ENCODE data around the gene TAF1D. TPM values are rescaled to one million over a fixed set of nuclear protein-coding genes. Genes with fewer than 3 reads are reported as not detected.

TAF1D gene
- polyA plus RNA-seq, 3 donors, result 5.9 to 68.3 (median 7.4) TPM

- H3K4me2 ChIP-seq (replicated peaks; ENCODE audit: extremely low read depth, low read length, poor library complexity, severe bottlenecking), result no peak overlapping the region
Observed at GRCh38 chr11:93712678-93713077, 28.6 kb downstream of the TAF1D start.

GRCh38 chr11:93710239-93710638 is 31.1 kb downstream of the TAF1D start:
- H2AFZ ChIP-seq (ENCODE audit: insufficient read depth, low read depth, low read length, poor library complexity, severe bottlenecking), result no peak overlapping the region
- no peaks in the 10 kb centered on the region for H4K20me1 ChIP-seq (ENCODE audit: insufficient read depth, low read length)
- peaks cover 59 to 97% of the 10 kb centered on the region in 2 donors for H3K36me3 ChIP-seq (replicated peaks in 1 of 2; ENCODE audit: control insufficient read depth in 1 of 2, insufficient read depth in 2 of 2, low read length in 2 of 2)
- H3K4me3 ChIP-seq (replicated peaks in 1 of 3; ENCODE audit: low read depth in 2 of 3, low read length in 3 of 3), result no peak overlapping the region
- no peak overlapping the region for H3K4me3 Mint-ChIP-seq
- peaks cover 29% of the 10 kb centered on the region for H3K79me2 ChIP-seq (ENCODE audit: insufficient read depth, low read length)
- H3K27me3 Mint-ChIP-seq (ENCODE audit: low read depth in 3 of 3), result no peaks in the 10 kb centered on the region
- intact Hi-C loops (cut with micrococcal nuclease), result no loop called here
- no peak overlapping the region for H3K27ac ChIP-seq (ENCODE audit: low read depth in 1 of 2, low read length in 2 of 2)
- H3K27ac Mint-ChIP-seq, result no peak overlapping the region
- H3K4me1 ChIP-seq (ENCODE audit: control insufficient read depth in 1 of 2, insufficient read depth in 2 of 2, low read length in 2 of 2), result no peaks in the 10 kb centered on the region
- TF ChIP-seq CTCF (IDR thresholded peaks at IDR 0.05), result no peak
- no peaks in the 10 kb centered on the region for H3K27me3 ChIP-seq (ENCODE audit: control insufficient read depth in 2 of 2, insufficient read depth in 2 of 2, low read length in 2 of 2)
- DNase-seq, result no peak
- peaks cover 0 to 18% of the 10 kb centered on the region in 2 donors for H3K9me3 ChIP-seq (replicated peaks in 1 of 2; ENCODE audit: control insufficient read depth in 1 of 2, insufficient read depth in 1 of 2, low read length in 2 of 2)
- H3K4me1 Mint-ChIP-seq, result no peaks in the 10 kb centered on the region
- no peak overlapping the region for H3K9ac ChIP-seq (ENCODE audit: insufficient read depth, low read length, poor library complexity, severe bottlenecking)
- peaks cover 8 to 26% (median 22%) of the 10 kb centered on the region in 7 donors for H3K9me3 Mint-ChIP-seq
- H3K4me2 ChIP-seq (replicated peaks; ENCODE audit: extremely low read depth, low read length, poor library complexity, severe bottlenecking), result no peak overlapping the region
- no CpG with 5 or more reads among the region's 1 CpG for WGBS (ENCODE audit: insufficient coverage)
- H3K36me3 Mint-ChIP-seq, result peaks cover 83 to 92% of the 10 kb centered on the region in 2 donors

More at GRCh38 chr11:93712678-93713077, 28.6 kb downstream of the TAF1D start:
- no peak for DNase-seq
- Histone ChIP-seq H4K20me1 (ENCODE audit: insufficient read depth, low read length) (no peaks in the 10 kb centered on the region), H3K27ac (ENCODE audit: low read depth in 1 of 2, low read length in 2 of 2) (no peak overlapping the region), H3K4me3 (replicated peaks in 1 of 3; ENCODE audit: low read depth in 2 of 3, low read length in 3 of 3) (no peak overlapping the region), H2AFZ (ENCODE audit: insufficient read depth, low read depth, low read length, poor library complexity, severe bottlenecking) (no peak overlapping the region), H3K9ac (ENCODE audit: insufficient read depth, low read length, poor library complexity, severe bottlenecking) (no peak overlapping the region), H3K36me3 (replicated peaks in 1 of 2; ENCODE audit: control insufficient read depth in 1 of 2, insufficient read depth in 2 of 2, low read length in 2 of 2) (peaks cover 49 to 98% of the 10 kb centered on the region in 2 donors), H3K79me2 (ENCODE audit: insufficient read depth, low read length) (peaks cover 29% of the 10 kb centered on the region), H3K4me1 (ENCODE audit: control insufficient read depth in 1 of 2, insufficient read depth in 2 of 2, low read length in 2 of 2) (no peaks in the 10 kb centered on the region), H3K27me3 (ENCODE audit: control insufficient read depth in 2 of 2, insufficient read depth in 2 of 2, low read length in 2 of 2) (no peaks in the 10 kb centered on the region), H3K9me3 (replicated peaks in 1 of 2; ENCODE audit: control insufficient read depth in 1 of 2, insufficient read depth in 1 of 2, low read length in 2 of 2) (peaks cover 0 to 18% of the 10 kb centered on the region in 2 donors)
- Mint-ChIP-seq H3K27me3 (ENCODE audit: low read depth in 3 of 3) (no peaks in the 10 kb centered on the region), H3K36me3 (peaks cover 82 to 90% of the 10 kb centered on the region in 2 donors), H3K4me1 (peaks cover under 1% of the 10 kb centered on the region), H3K9me3 (peaks cover 7 to 26% (median 19%) of the 10 kb centered on the region in 7 donors), H3K4me3 (no peak overlapping the region), H3K27ac (peak overlapping the region in 3 of 7 donors; percentile 6 to 37 (median 26))
- intact Hi-C loops (cut with micrococcal nuclease), result no loop called here
- no peak for TF ChIP-seq CTCF (IDR thresholded peaks at IDR 0.05)

All from CD14-positive monocyte (primary cell).